Fibroblast of mammary gland (primary cell): ENCODE results near the gene ANKRD44.

ENCODE experiments used
- DNase-seq: peaks from one replicate; pipeline ENCODE4 v3.0.0-alpha.2; 2010; ENCODE audit warnings: low read depth
- H3K4me3 ChIP-seq: 2 replicates; pipeline ENCODE4 v1.5.1; 2011; ENCODE audit warnings: low read depth, mild to moderate bottlenecking, low read length, moderate library complexity; ENCODE audit not compliant: control insufficient read depth
- CTCF ChIP-seq: conservative IDR thresholded peaks from 2 replicates; pipeline ENCODE4 v1.5.1; 2011; ENCODE audit warnings: low read depth, low read length, inconsistent platforms; ENCODE audit not compliant: control insufficient read depth, insufficient read depth

Gene ANKRD44

GRCh38 chr2:197239434-197239833 is 71.1 kb downstream of the ANKRD44 start:
- H3K4me3 ChIP-seq: no peak overlapping the region
- no peak for DNase-seq

DNA sequence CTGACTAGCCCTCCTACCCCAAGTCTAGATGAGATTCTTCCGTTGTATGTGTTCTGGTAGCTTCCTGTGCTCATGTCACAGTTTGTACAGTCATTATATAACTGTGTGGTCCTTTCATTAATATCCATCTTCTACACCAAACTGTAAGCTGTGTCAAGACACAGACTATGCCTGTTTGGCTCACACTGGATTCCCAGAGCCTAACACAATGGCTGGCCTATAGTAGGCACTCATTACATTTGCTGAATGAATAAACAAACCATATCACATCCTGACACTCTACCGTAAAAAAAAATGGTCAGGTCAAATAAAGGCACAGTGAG is 72.6 kb downstream of the ANKRD44 start:
- no peak for DNase-seq
- H3K4me3 ChIP-seq: no peak overlapping the region
- TF ChIP-seq CTCF: no peak

More at GRCh38 chr2:197239434-197239833, 71.1 kb downstream of the ANKRD44 start:
- TF ChIP-seq CTCF: no peak

GRCh38 chr2:197237291-197238042 is 73.1 kb downstream of the ANKRD44 start:
- no peak overlapping the region for H3K4me3 ChIP-seq
- DNase-seq: no peak
- no peak for TF ChIP-seq CTCF

DNA sequence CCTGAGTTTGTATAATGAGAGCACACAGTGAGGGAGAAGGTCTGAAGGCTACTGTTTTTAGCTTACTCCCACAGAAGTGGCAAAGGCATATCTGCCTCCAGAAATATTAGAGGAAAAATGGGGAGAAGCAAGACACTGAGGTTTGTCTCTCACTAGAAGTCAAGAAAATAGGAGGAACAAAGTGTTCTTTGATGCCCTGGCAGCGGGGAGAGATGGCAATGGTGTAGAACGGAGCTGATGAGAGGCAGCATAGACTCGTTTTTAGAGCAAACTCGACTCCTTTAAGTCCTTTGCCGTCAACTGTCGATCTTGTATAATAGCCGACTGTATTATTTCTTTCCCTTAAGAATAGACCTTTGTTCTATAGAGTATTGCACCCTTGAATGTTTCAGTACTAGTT is 73.8 kb downstream of the ANKRD44 start:
- no peak overlapping the region for H3K4me3 ChIP-seq
- DNase-seq: no peak
- TF ChIP-seq CTCF: no peak

DNA sequence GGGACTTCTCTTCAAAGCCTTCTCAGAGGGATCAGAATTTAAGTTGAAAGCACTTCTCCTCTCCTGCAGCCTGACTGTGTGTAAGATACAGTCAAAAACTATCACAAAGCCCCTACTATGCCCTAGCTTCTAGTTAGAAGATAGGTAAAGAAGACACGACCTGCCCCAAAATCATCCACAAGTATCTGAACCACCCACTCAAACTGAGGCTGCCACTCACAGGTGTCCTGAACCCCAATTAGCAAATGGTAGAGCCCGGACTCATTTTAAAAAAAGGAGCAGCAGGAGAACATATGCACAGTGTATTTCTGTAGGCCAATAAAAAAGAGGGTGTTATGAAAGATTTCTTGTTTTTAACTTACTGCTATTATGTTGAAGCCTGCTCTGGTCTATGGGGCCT is 74.4 kb downstream of the ANKRD44 start:
- no peak overlapping the region for H3K4me3 ChIP-seq
- TF ChIP-seq CTCF: no peak
- DNase-seq: no peak

- no peak for TF ChIP-seq CTCF
- H3K4me3 ChIP-seq: no peak overlapping the region
- DNase-seq: no peak
Measured at GRCh38 chr2:197235711-197236110, 74.9 kb downstream of the ANKRD44 start.
